DND-41 (cell line): Measurements from ENCODE around the gene MYL4.

Experiments
- ATAC-seq: fragments of 200-7000 bp; cut with Tn5 transposase; 3 replicates; pipeline ENCODE4 v1.9.1; 2021; ENCODE audit warnings: low read depth; ENCODE audit not compliant: insufficient read depth
- DNase-seq: peaks from one replicate; pipeline ENCODE4 v3.0.0-alpha.2; 2020
- H2AFZ ChIP-seq: 2 replicates; pipeline ENCODE4 v1.6.0; 2012; ENCODE audit warnings: low read depth, low read length
- H3K27ac ChIP-seq: 2 replicates; pipeline ENCODE4 v1.5.1; 2012; ENCODE audit warnings: low read length, inconsistent platforms
- H3K27me3 ChIP-seq: fragments of 200-600 bp; sonication (generic); 2 replicates; pipeline ENCODE4 v1.6.0; 2012; ENCODE audit warnings: low read length, mild to moderate bottlenecking, inconsistent platforms; ENCODE audit not compliant: insufficient read depth, poor library complexity
- H3K36me3 ChIP-seq: 2 replicates; pipeline ENCODE4 v1.5.1; 2012; ENCODE audit warnings: low read length, inconsistent platforms; ENCODE audit not compliant: insufficient read depth
- H3K4me1 ChIP-seq: 2 replicates; pipeline ENCODE4 v1.5.1; 2012; ENCODE audit warnings: mild to moderate bottlenecking, low read length; ENCODE audit not compliant: insufficient read depth
- H3K4me2 ChIP-seq: 2 replicates; pipeline ENCODE4 v1.6.0; 2012; ENCODE audit warnings: mild to moderate bottlenecking, moderate library complexity, low read length, inconsistent platforms; ENCODE audit not compliant: insufficient read depth
- H3K4me3 ChIP-seq, 2 experiments: fragments of 200-600 bp in 1 of 2; shearing (Covaris generic) in 1 of 2; 2 replicates each; pipeline ENCODE4 v1.5.1; 2012 to 2016; ENCODE audit warnings: inconsistent platforms in 2 of 2, low read length in 2 of 2, mild to moderate bottlenecking in 2 of 2, low read depth in 1 of 2, moderate library complexity in 1 of 2
- H3K79me2 ChIP-seq: 2 replicates; pipeline ENCODE4 v1.6.0; 2012; ENCODE audit warnings: low read length, inconsistent platforms; ENCODE audit not compliant: insufficient read depth
- H3K9ac ChIP-seq: 2 replicates; pipeline ENCODE4 v1.6.0; 2012; ENCODE audit warnings: low read depth, mild to moderate bottlenecking, inconsistent platforms, low read length, moderate library complexity
- H3K9me3 ChIP-seq: 2 replicates; pipeline ENCODE4 v1.5.1; 2012; ENCODE audit warnings: low read length, moderate library complexity, mild to moderate bottlenecking, inconsistent platforms; ENCODE audit not compliant: insufficient read depth, severe bottlenecking
- H4K20me1 ChIP-seq: 2 replicates; pipeline ENCODE4 v1.6.0; 2012; ENCODE audit warnings: low read length; ENCODE audit not compliant: insufficient read depth
- CTCF ChIP-seq: IDR thresholded peaks from 2 replicates; pipeline ENCODE4 v1.5.1; 2012; ENCODE audit warnings: borderline replicate concordance, low read length, moderate library complexity, mild to moderate bottlenecking; ENCODE audit not compliant: poor library complexity, severe bottlenecking; ENCODE audit errors: extremely low read depth
- EZH2 ChIP-seq: IDR thresholded peaks from 3 replicates; pipeline ENCODE4 v1.6.1; 2012; ENCODE audit warnings: borderline replicate concordance, low read depth, mild to moderate bottlenecking, moderate library complexity, low read length, inconsistent platforms; ENCODE audit not compliant: severe bottlenecking

The MYL4 gene

GRCh38 chr17:47231334-47231733, 22.2 kb downstream of the MYL4 start:
- Histone ChIP-seq H3K9me3 (peaks cover 3% of the 10 kb centered on the region), H3K4me3 (no peak overlapping the region), H3K4me1 (peaks cover 15% of the 10 kb centered on the region), H3K27ac (no peak overlapping the region), H3K36me3 (no peaks in the 10 kb centered on the region), H3K27me3 (peaks cover 4% of the 10 kb centered on the region), H4K20me1 (no peaks in the 10 kb centered on the region), H3K4me2 (no peak overlapping the region), H2AFZ (no peak overlapping the region), H3K79me2 (no peaks in the 10 kb centered on the region), H3K9ac (no peak overlapping the region)
- TF ChIP-seq EZH2 (no peak), CTCF (no peak)
- no peak for ATAC-seq
- DNase-seq, result no peak

GRCh38 chr17:47231866-47232265, 22.7 kb downstream of the MYL4 start:
- peaks cover 6% of the 10 kb centered on the region for H3K9me3 ChIP-seq
- H3K4me3 ChIP-seq, result no peak overlapping the region
- no peak overlapping the region for H2AFZ ChIP-seq
- no peak overlapping the region for H3K27ac ChIP-seq
- H3K4me1 ChIP-seq, result peaks cover 15% of the 10 kb centered on the region
- no peaks in the 10 kb centered on the region for H4K20me1 ChIP-seq
- H3K36me3 ChIP-seq, result no peaks in the 10 kb centered on the region
- peaks cover 4% of the 10 kb centered on the region for H3K27me3 ChIP-seq
- H3K79me2 ChIP-seq, result no peaks in the 10 kb centered on the region
- H3K4me2 ChIP-seq, result no peak overlapping the region
- ATAC-seq (no peak), DNase-seq (no peak)
- no peak overlapping the region for H3K9ac ChIP-seq
- no peak for TF ChIP-seq CTCF
- TF ChIP-seq EZH2, result no peak

- Histone ChIP-seq H3K27me3 (peaks cover 4% of the 10 kb centered on the region), H3K36me3 (no peaks in the 10 kb centered on the region), H3K4me3 (no peak overlapping the region), H4K20me1 (no peaks in the 10 kb centered on the region), H3K4me2 (no peak overlapping the region), H2AFZ (no peak overlapping the region), H3K79me2 (no peaks in the 10 kb centered on the region), H3K27ac (no peak overlapping the region), H3K9me3 (peaks cover 12% of the 10 kb centered on the region), H3K4me1 (peaks cover 15% of the 10 kb centered on the region), H3K9ac (no peak overlapping the region)
- no peak for DNase-seq
- ATAC-seq, result no peak
- no peak for TF ChIP-seq CTCF
- no peak for TF ChIP-seq EZH2
Measured at GRCh38 chr17:47232465-47232864, 23.3 kb downstream of the MYL4 start.

GRCh38 chr17:47235506-47235905, 26.4 kb downstream of the MYL4 start:
- Histone ChIP-seq H3K27me3 (peaks cover 2% of the 10 kb centered on the region), H3K4me2 (no peak overlapping the region), H3K36me3 (no peaks in the 10 kb centered on the region), H3K79me2 (no peaks in the 10 kb centered on the region), H4K20me1 (no peaks in the 10 kb centered on the region), H3K9me3 (peaks cover 13% of the 10 kb centered on the region), H3K27ac (no peak overlapping the region), H3K9ac (no peak overlapping the region), H3K4me1 (peaks cover 2% of the 10 kb centered on the region), H3K4me3 (no peak overlapping the region), H2AFZ (no peak overlapping the region)
- ATAC-seq (no peak), DNase-seq (no peak)
- TF ChIP-seq EZH2 (no peak), CTCF (no peak)
